Frontal cortex (tissue), 4 donors: ENCODE measurements around the gene POLR1G. TPM values are rescaled to one million over a fixed set of nuclear protein-coding genes. Genes with fewer than 3 reads are reported as not detected.
"Not testable (repeated sequence)": the region's sequence is repeated elsewhere in the genome, so short reads cannot be mapped to it uniquely, and the experiment has no call there.

Source experiments
- DNase-seq, 2 donors: peaks; one replicate each; pipeline ENCODE4 v3.0.0; 2012; ENCODE audit warnings: low spot score in 2 of 2
- FAIRE-seq: peaks from 2 replicates; lab custom pipeline; 2012; peaks lifted over from hg19 to GRCh38; lab: Jason Lieb, UNC
- total RNA-seq: library from RNA; depleted of rRNA; stranded (reverse); fragments of >200 nt; gene quantifications from one replicate; pipeline ENCODE4 v1.2.3, GENCODE V29; 2014
- donor health status: control.
- donor health status: control.
- donor health status: control.

POLR1G gene
- total RNA-seq, 1 donor from 2014 or later = 3.7 TPM

- FAIRE-seq (no peak), DNase-seq (no peak)
Observed at GRCh38 chr19:45391871-45392665, 14.4 kb upstream of the POLR1G start.

GRCh38 chr19:45395821-45396617 lies 10.4 kb upstream of the POLR1G start:
- FAIRE-seq (no peak), DNase-seq (no peak)

GRCh38 chr19:45400192-45400591 lies 6.3 kb upstream of the POLR1G start:
- FAIRE-seq = no peak
- DNase-seq = no peak

GRCh38 chr19:45401815-45402214 lies 4.6 kb upstream of the POLR1G start:
- FAIRE-seq (no peak), DNase-seq (no peak)

GRCh38 chr19:45402298-45403061 lies 4.0 kb upstream of the POLR1G start:
- DNase-seq (no peak), FAIRE-seq (no peak)

- FAIRE-seq (no peak), DNase-seq (no peak)
Observed at GRCh38 chr19:45403272-45403671, 3.2 kb upstream of the POLR1G start.

GRCh38 chr19:45403781-45404556 lies 2.5 kb upstream of the POLR1G start:
- FAIRE-seq (no peak), DNase-seq (no peak)

GRCh38 chr19:45404557-45405434 lies 1.6 kb upstream of the POLR1G start, which contains the start of gene PPP1R13L:
TSS of gene PPP1R13L (minus strand) at chr19:45405069. CDS start at chr19:45398318, 6,751 bp downstream.
- FAIRE-seq = no peak
- DNase-seq = peak; percentile 67 to 75

GRCh38 chr19:45405435-45406225 lies 814 bp upstream of the POLR1G start:
- DNase-seq = peak; percentile 86 to 88
- FAIRE-seq = no peak

- FAIRE-seq (no peak), DNase-seq (no peak)
Observed at GRCh38 chr19:45407091-45407375, 589 bp downstream of the POLR1G start.

- FAIRE-seq, DNase-seq: not testable (repeated sequence)
Observed at GRCh38 chr19:45407585-45407984, 1.1 kb downstream of the POLR1G start.

GRCh38 chr19:45408121-45408520 lies 1.7 kb downstream of the POLR1G start:
- DNase-seq (no peak), FAIRE-seq (no peak)

- FAIRE-seq = no peak
- no peak for DNase-seq
Observed at GRCh38 chr19:45408830-45409556, 2.5 kb downstream of the POLR1G start.

GRCh38 chr19:45409557-45409920 lies 3.1 kb downstream of the POLR1G start:
- no peak for FAIRE-seq
- no peak for DNase-seq

- DNase-seq, FAIRE-seq: not testable (repeated sequence)
Observed at GRCh38 chr19:45410330-45410729, 3.9 kb downstream of the POLR1G start.

GRCh38 chr19:45413497-45413896 lies 7.1 kb downstream of the POLR1G start:
- no peak for DNase-seq
- no peak for FAIRE-seq

- DNase-seq (no peak), FAIRE-seq (no peak)
Observed at GRCh38 chr19:45414468-45414867, 8.0 kb downstream of the POLR1G start.
